ENCODE data around the gene NRXN3.

DNA sequence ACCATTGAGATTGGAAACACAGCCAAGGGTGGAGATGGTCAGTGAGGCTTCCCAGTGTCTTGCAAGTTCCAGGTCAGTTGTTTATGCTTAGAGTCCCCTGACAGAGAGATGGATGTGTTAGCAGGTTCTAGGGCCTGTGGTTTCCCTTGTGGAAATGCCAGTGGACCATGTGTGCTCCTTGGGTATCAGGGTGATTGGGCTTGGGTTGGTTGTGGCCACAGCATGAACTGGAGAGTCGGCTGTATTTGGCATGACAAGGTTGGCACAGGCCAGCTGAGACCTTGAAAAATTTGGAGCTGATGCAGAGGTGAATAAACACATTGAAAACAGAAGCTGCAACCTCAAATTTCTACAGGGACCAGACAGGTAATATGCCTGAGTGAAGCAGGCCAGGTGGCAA, 1373.2 kb downstream of the NRXN3 start:
- TF ChIP-seq TARDBP (IDR thresholded peaks at IDR 0.05) (no peak), FOXM1 (IDR thresholded peaks at IDR 0.05; ENCODE audit: borderline replicate concordance) (no peak), BHLHE40 (IDR thresholded peaks at IDR 0.05; ENCODE audit: borderline replicate concordance) (no peak), ELF4 (IDR thresholded peaks at IDR 0.05) (no peak), ZNF384 (IDR thresholded peaks at IDR 0.05) (no peak), FOXK2 (IDR thresholded peaks at IDR 0.05) (no peak), CTBP1 (IDR thresholded peaks at IDR 0.05; ENCODE audit: borderline replicate concordance) (no peak), SUZ12 (IDR thresholded peaks at IDR 0.05) (no peak), FOXA1 (IDR thresholded peaks at IDR 0.05) (no peak)

Measured in HEK293T (cell line).